Motor neuron (in vitro differentiated cells): Measurements from ENCODE around the gene FNDC3B. TPM values are rescaled to one million over a fixed set of nuclear protein-coding genes. Genes with fewer than 3 reads are reported as not detected.
"Not testable (repeated sequence)": the region's sequence is repeated elsewhere in the genome, so short reads cannot be mapped to it uniquely, and the experiment has no call there.

Experiments
- ATAC-seq, 8 experiments: fragments of 200-7000 bp; cut with Tn5 transposase; replicated peaks in 6 of 8; 2 replicates each; pipeline ENCODE4 v1.8.0; 2021; ENCODE audit warnings: mild to moderate bottlenecking in 8 of 8, moderate library complexity in 8 of 8
- H3K27ac ChIP-seq, 2 donors: fragments of 250-450 bp; sonication (Bioruptor Pico); 2 replicates each; pipeline ENCODE4 v1.9.0; 2021; ENCODE audit warnings: antibody characterized with exemption in 2 of 2, mild to moderate bottlenecking in 2 of 2, moderate library complexity in 1 of 2
- H3K4me1 ChIP-seq, 2 donors: fragments of 250-450 bp; sonication (Bioruptor Pico); replicated peaks in 1 of 2; 2 replicates each; pipeline ENCODE4 v1.6.1; 2021; ENCODE audit warnings: antibody characterized with exemption in 2 of 2, mild to moderate bottlenecking in 2 of 2, moderate library complexity in 1 of 2
- H3K4me3 ChIP-seq, 5 donors: fragments of 250-450 bp; sonication (Bioruptor Pico); 2 replicates each; pipeline ENCODE4 v1.9.0; 2021; ENCODE audit warnings: antibody characterized with exemption in 5 of 5, mild to moderate bottlenecking in 5 of 5, moderate library complexity in 4 of 5
- WGBS, 10 experiments: fragments of 450-650 bp; shearing (Covaris generic); methylation state at CpG; one replicate each; pipeline ENCODE4 v1.0.0; 2022; 5-methylcytosine and 5-hydroxymethylcytosine counted together
- in situ Hi-C, 9 experiments: fragments of 400-800 bp; cut with MboI; loops; one replicate each; pipeline ENCODE4 v1.15.0; 2021; ENCODE audit warnings: low sequenced_read_pairs in 9 of 9, low pct_unique_long_range_greater_than_20kb in 2 of 9; ENCODE audit not compliant: unreplicated experiment in 9 of 9
- total RNA-seq, 8 experiments: library from RNA; unstranded; fragments of 300-600 nt; gene quantifications; 2 replicates each; pipeline versions ENCODE4 v1.2.3 to v1.2.4, GENCODE V29; 2022

The FNDC3B gene
- total RNA-seq, 8 experiments from 2014 or later: 12.4 to 77.0 (median 36.6) TPM

DNA sequence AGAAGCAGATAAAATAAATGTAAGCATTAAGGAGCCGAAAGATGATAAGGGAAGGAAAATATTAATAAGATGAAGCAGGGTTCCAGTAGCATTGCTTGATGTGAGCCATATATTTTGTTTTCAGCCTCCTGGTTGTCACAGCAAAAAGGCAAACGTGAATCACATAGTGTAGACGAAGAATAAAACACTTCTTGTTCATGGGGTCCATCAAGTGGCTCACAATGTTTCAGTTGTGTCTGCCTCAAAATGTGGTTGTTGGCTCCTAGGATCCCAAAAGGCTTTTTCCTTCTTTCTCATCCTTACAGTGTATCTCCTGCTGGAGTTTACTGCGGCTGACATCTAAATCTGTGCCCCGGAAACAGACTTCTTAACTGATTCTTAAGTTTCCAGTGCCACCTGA is 213.8 kb downstream of the FNDC3B start:
- H3K4me3 ChIP-seq: no peak overlapping the region
- in situ Hi-C loops: no loop called here
- 86 to 100% (median 96%) methylated on average over 3 to 5 of the region's 5 CpGs for WGBS, 10 experiments
- peaks cover 0 to 4% of the 10 kb centered on the region in 2 donors for H3K4me1 ChIP-seq
- H3K27ac ChIP-seq: no peak overlapping the region
- ATAC-seq: no peak

- H3K4me3 ChIP-seq: no peak overlapping the region
- ATAC-seq: no peak
- 100% methylated on average over 1 of the region's 1 CpG; no CpG with 5 or more reads in 7 of the 10 experiments for WGBS, 10 experiments
- H3K4me1 ChIP-seq: no peaks in the 10 kb centered on the region
- H3K27ac ChIP-seq: no peak overlapping the region
- in situ Hi-C loops: no loop called here
Measured at GRCh38 chr3:172254542-172254941, 215.2 kb downstream of the FNDC3B start.

- H3K4me1 ChIP-seq, in situ Hi-C loops, H3K4me3 ChIP-seq, ATAC-seq, H3K27ac ChIP-seq: not testable (repeated sequence)
- 60 to 100% (median 96%) methylated on average over 1 to 6 of the region's 10 CpGs; no CpG with 5 or more reads in 2 of the 10 experiments for WGBS, 10 experiments
Measured at GRCh38 chr3:172255321-172255720, 215.9 kb downstream of the FNDC3B start.

DNA sequence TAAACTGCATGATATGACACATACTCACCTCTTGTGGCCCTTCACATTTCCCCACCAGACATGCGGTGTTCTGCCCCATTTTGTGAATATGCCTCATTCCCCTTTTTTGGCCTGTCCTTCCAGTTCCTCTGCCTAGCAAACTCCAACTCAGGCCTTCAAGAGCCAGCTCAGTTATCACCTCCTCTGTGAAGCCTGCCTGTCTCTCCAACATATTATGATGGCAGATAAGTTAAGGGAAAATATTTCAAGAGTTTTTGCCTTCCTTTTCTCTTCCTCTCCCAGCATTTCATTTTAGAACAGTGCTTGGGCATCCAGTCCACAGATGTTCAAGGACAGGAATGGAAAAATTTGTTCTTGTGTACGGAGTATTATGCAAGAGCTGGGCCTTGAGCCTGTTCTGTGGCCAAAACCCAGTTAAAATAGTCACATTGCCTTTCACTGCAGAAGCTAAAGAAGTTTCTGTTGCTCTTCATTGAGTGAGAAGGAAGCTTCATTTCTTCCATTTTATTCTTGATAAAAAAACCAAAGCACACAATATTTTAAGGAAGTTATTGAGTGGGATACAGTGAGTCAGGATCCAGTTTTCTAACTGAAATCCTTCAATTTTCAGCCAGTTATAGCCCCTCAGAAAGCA is 216.8 kb downstream of the FNDC3B start:
- WGBS, 10 experiments: 20 to 100% (median 87%) methylated on average over 1 to 2 of the region's 2 CpGs; no CpG with 5 or more reads in 1 of the 10 experiments
- no peaks in the 10 kb centered on the region for H3K4me1 ChIP-seq
- in situ Hi-C loops: no loop called here
- no peak overlapping the region for H3K27ac ChIP-seq
- ATAC-seq: peak in 1 of 8 experiments; percentile 45
- H3K4me3 ChIP-seq: no peak overlapping the region

DNA sequence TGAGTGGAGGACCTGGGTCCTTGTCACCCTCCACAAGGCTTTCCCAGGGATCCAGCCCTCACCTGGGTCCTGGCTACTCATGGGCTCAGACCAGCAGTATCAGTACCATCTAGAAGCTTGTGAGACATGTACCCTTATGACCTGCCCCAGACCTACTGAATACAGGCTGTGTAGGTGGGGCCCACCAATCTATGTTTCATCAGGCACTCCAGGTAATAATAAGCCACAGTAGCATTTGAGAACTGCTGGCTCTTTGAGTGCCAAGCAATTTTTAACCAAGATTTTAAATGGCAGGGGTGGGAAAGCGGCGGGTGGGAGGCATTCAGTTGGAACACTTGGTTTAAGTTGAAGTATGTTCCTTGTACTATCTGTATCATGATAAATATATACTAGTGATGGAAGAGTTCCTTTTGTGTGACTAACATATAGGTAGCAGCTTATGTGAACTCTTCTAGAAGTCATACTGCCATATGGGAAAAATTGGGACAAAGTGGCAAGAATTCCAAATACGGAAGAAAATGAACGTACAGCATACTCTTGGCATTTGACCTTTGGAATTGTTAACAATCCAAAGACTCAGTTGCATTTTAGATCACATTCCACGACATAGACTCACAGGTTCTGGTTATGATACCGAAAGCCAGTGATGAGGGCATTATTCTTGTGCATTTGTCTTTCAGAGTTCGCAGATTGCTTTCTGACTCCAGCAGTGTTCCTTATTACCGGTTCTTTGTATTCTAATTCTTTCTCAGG is 218.4 kb downstream of the FNDC3B start:
- WGBS, 10 experiments: 80 to 100% (median 89%) methylated on average over 4 to 8 of the region's 8 CpGs; no CpG with 5 or more reads in 1 of the 10 experiments
- no peak overlapping the region for H3K4me3 ChIP-seq
- ATAC-seq: no peak
- H3K4me1 ChIP-seq: no peaks in the 10 kb centered on the region
- in situ Hi-C loops: no loop called here
- H3K27ac ChIP-seq: no peak overlapping the region

DNA sequence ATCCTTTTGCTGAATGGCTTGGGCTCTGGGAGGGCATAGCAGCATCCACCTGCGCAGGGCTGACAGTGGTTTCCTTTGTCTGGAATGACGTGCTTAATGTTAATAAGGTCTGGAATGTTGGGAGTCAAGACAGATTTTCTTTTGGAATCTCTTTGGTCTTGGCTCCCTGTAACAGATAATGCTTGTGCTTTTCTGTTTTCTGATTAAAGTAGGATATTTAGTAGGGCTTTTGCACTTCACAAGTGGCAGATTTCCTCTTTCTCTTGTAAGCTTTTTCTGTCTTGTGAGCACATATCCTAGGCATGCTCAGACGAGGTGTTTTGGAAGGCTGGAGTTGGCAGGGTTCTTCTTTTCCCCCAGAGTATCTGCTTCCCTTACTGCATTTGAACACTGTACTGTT is 219.2 kb downstream of the FNDC3B start:
- no peak overlapping the region for H3K27ac ChIP-seq
- ATAC-seq: no peak
- no peaks in the 10 kb centered on the region for H3K4me1 ChIP-seq
- in situ Hi-C loops: no loop called here
- no peak overlapping the region for H3K4me3 ChIP-seq
- WGBS, 10 experiments: 44 to 90% (median 73%) methylated on average over 1 to 3 of the region's 3 CpGs; no CpG with 5 or more reads in 2 of the 10 experiments

DNA sequence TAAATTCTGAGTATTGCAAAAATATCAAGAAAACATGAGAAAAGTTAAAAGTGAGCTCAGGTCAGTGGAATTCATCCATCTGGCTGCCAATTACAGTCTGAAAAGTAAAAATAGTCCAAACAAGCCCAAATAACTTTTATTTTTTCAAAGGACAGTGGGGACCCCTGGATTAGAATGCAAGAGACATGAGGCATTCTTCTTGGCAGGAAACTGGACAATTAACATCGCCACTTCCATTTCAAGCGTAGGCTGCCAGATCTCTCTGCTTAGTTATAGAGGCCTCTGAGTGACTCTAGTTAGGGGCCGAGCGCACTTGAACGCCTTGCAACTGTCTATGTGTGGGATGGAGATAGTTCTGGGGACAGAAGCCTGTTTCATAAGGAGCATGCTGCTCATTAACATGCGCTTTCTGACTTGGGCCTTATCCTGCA is 219.7 kb downstream of the FNDC3B start:
- Histone ChIP-seq H3K4me1 (no peaks in the 10 kb centered on the region), H3K4me3 (no peak overlapping the region), H3K27ac (no peak overlapping the region)
- in situ Hi-C loops: no loop called here
- ATAC-seq: peak in 2 of 8 experiments; percentile 35 to 63
- 20 to 100% (median 80%) methylated on average over 1 to 5 of the region's 6 CpGs; no CpG with 5 or more reads in 3 of the 10 experiments for WGBS, 10 experiments

GRCh38 chr3:172259726-172260248 is 220.4 kb downstream of the FNDC3B start:
- in situ Hi-C loops: no loop called here
- Histone ChIP-seq H3K27ac (no peak overlapping the region), H3K4me1 (no peaks in the 10 kb centered on the region), H3K4me3 (no peak overlapping the region)
- WGBS, 10 experiments: 0 to 94% (median 57%) methylated on average over 1 to 2 of the region's 2 CpGs
- no peak for ATAC-seq

DNA sequence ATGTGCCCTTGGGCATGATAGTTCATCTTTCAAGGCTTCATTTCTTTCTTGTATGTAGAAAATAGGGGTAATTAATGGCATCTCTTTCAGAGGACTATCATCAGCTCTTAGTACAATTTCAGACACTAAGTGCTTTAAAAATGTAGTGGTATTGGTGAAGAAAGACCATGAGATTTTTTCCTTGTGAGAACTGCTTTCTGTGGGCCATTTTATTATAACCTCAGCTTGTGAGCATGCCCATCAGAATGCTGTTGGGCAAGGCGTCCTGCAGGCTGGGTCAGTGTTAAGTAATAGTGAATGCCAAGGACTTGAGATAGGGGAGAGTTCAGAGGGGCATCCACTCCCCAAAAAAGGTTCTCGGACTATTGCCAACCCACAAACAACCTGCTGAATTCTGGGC is 221.0 kb downstream of the FNDC3B start:
- in situ Hi-C loops: no loop called here
- no peak for ATAC-seq
- H3K27ac ChIP-seq: no peak overlapping the region
- no peaks in the 10 kb centered on the region for H3K4me1 ChIP-seq
- H3K4me3 ChIP-seq: no peak overlapping the region
- WGBS, 10 experiments: 67 to 100% (median 83%) methylated on average over 1 to 2 of the region's 2 CpGs; no CpG with 5 or more reads in 5 of the 10 experiments

DNA sequence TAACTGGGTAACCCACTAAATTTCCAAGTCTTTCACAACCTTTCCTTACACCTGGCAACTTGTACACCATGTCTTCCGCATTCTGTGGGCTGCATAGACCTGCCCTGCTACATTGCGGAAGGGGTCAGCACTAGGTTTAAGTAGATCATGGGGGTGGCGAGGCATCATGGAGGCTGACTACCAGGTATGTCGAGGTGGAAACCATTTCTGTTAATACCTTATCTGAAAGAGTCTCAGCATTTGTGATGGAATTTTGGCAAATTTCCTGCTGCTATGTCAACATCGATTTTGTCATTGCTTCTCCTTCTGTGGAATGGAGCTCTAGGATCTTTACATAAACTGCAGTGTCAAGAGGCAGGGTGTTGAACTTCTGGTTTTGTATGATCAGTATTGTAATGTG is 221.7 kb downstream of the FNDC3B start:
- 71 to 100% (median 96%) methylated on average over 1 to 4 of the region's 5 CpGs; no CpG with 5 or more reads in 1 of the 10 experiments for WGBS, 10 experiments

GRCh38 chr3:172262991-172263608 is 223.7 kb downstream of the FNDC3B start:
- ATAC-seq: no peak
- H3K4me1 ChIP-seq: no peaks in the 10 kb centered on the region
- H3K27ac ChIP-seq: no peak overlapping the region
- WGBS, 10 experiments: 0 to 100% (median 80%) methylated on average over 1 of the region's 1 CpG; no CpG with 5 or more reads in 3 of the 10 experiments
- no peak overlapping the region for H3K4me3 ChIP-seq
- in situ Hi-C loops: no loop called here

More for the DNA sequence above, 221.7 kb downstream of the FNDC3B start:
- H3K4me3 ChIP-seq: no peak overlapping the region
- in situ Hi-C loops: no loop called here
- H3K27ac ChIP-seq: no peak overlapping the region
- H3K4me1 ChIP-seq: no peaks in the 10 kb centered on the region
- no peak for ATAC-seq

DNA sequence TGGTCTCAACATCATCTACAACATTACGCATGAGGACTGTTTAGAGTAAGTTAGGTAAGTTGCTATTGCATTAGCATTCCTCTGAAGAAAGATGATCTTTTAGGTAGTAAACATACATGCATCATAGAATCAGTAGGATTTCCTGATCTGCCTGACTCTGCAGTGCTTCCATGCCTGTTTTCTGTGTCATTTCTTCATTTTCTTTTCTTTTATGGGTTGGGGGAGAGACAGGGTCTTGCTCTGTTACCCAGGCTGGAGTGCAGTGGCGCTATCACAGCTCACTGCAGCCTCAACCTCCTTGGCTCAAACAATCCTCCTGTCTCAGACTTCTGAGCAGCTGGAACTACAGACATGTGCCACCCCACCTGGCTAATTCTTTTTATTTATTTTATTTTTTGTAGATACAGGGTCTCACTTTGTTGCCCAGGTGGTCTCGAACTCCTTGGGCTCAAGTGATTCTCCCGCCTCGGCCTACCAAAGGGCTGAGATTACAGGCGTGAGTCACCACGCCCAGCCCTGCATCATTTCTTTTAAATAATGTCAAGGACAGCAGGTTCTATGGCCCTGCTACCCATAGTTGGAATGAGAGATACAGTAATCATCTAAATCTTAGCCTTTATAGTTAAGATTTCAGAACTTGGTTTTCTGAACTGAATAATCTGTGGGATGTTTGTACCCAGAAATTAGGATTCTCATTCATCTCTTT is 224.6 kb downstream of the FNDC3B start:
- no peak overlapping the region for H3K4me3 ChIP-seq
- ATAC-seq: no peak
- in situ Hi-C loops: no loop called here
- H3K4me1 ChIP-seq: no peaks in the 10 kb centered on the region
- WGBS, 10 experiments: 90 to 100% (median 98%) methylated on average over 1 to 7 of the region's 7 CpGs
- H3K27ac ChIP-seq: no peak overlapping the region
